SK-MEL-5 (cell line): ENCODE measurements around the gene CARD9. TPM values are rescaled to one million over a fixed set of nuclear protein-coding genes. Genes with fewer than 3 reads are reported as not detected.
"Not testable (repeated sequence)": the region's sequence is repeated elsewhere in the genome, so short reads cannot be mapped to it uniquely, and the experiment has no call there.

ENCODE experiments used
- DNase-seq: peaks from one replicate; pipeline ENCODE4 v3.0.0-alpha.2; 2016; ENCODE audit warnings: low read depth, low spot score
- in situ Hi-C: cut with HindIII; loops from 2 replicates; pipeline ENCODE4 v1.10.0; 2016; ENCODE audit warnings: low sequenced_read_pairs, high pct_unique_total_duplicates, low pct_unique_long_range_greater_than_20kb
- polyA plus RNA-seq, 2 experiments: library from polyadenylated mRNA; depleted of rRNA; stranded (reverse); fragments of >200 nt; gene quantifications; 2 replicates each; pipeline ENCODE4 v1.2.3, GENCODE V29; 2015
- total RNA-seq: library from RNA; depleted of rRNA; stranded (reverse); fragments of >200 nt; shearing (Covaris generic); gene quantifications from 2 replicates; pipeline ENCODE4 v1.2.3, GENCODE V29; 2014; rRNA removed

Gene CARD9
- 0.05 TPM in 1 of 2 replicates, not detected in the other for total RNA-seq
- 0.24 TPM in 1 of 2 replicates, not detected in the other for polyA plus RNA-seq (2015; cell fraction: cytosol; rRNA removed)
- 0.42 and 2.1 TPM in 2 replicates for polyA plus RNA-seq (2015; cell fraction: nucleus; rRNA removed)

GRCh38 chr9:136373300-136374182 lies at the start of gene CARD9:
Gene CARD9, minus strand, starts transcription at chr9:136373669. Its CDS starts 1,591 bp downstream, at chr9:136372078.
- in situ Hi-C loops: no loop called here

GRCh38 chr9:136422876-136423275 lies 49.4 kb upstream of the CARD9 start:
- in situ Hi-C loops: no loop called here
- DNase-seq: no peak

More at GRCh38 chr9:136373300-136374182, at the start of gene CARD9:
- DNase-seq: no peak

GRCh38 chr9:136421791-136422190 lies 48.3 kb upstream of the CARD9 start:
- in situ Hi-C loops: no loop called here
- DNase-seq: no peak

GRCh38 chr9:136419092-136419420 lies 45.6 kb upstream of the CARD9 start:
- in situ Hi-C loops: no loop called here
- no peak for DNase-seq

GRCh38 chr9:136418182-136419091 lies 45.0 kb upstream of the CARD9 start:
- in situ Hi-C loops: no loop called here
- DNase-seq: no peak

- in situ Hi-C loops: no loop called here
- DNase-seq: no peak
These were observed 43.4 kb upstream of the CARD9 start for GRCh38 chr9:136416914-136417313.

- in situ Hi-C loops: no loop called here
- no peak for DNase-seq
These were observed 43.0 kb upstream of the CARD9 start for GRCh38 chr9:136416427-136416826.

- in situ Hi-C loops: no loop called here
- no peak for DNase-seq
These were observed 39.5 kb upstream of the CARD9 start for GRCh38 chr9:136412962-136413361.

- in situ Hi-C loops: no loop called here
- DNase-seq: no peak
These were observed 37.9 kb upstream of the CARD9 start for GRCh38 chr9:136411378-136411777.

GRCh38 chr9:136410500-136411287 lies 37.2 kb upstream of the CARD9 start, which contains the start of the genes ENTR1 and PMPCA:
Gene ENTR1, minus strand, starts transcription at chr9:136410614. Its CDS starts 217 bp downstream, at chr9:136410397.
Gene PMPCA, plus strand, starts transcription at chr9:136410658. Its CDS starts 11 bp downstream, at chr9:136410669.
- DNase-seq: peak; percentile 90
- in situ Hi-C loops: no loop called here

- in situ Hi-C loops: no loop called here
- peak; percentile 22 for DNase-seq
These were observed 36.3 kb upstream of the CARD9 start for GRCh38 chr9:136409557-136410455.

- in situ Hi-C loops: no loop called here
- DNase-seq: no peak
These were observed 34.4 kb upstream of the CARD9 start for GRCh38 chr9:136407911-136408310.

- in situ Hi-C loops, DNase-seq: not testable (repeated sequence)
These were observed 33.6 kb upstream of the CARD9 start for GRCh38 chr9:136407061-136407460.

GRCh38 chr9:136405904-136406303 lies 32.4 kb upstream of the CARD9 start:
- DNase-seq, in situ Hi-C loops: not testable (repeated sequence)

GRCh38 chr9:136405481-136405880 lies 32.0 kb upstream of the CARD9 start:
- DNase-seq: no peak
- in situ Hi-C loops: no loop called here

- no peak for DNase-seq
- in situ Hi-C loops: no loop called here
These were observed 31.3 kb upstream of the CARD9 start for GRCh38 chr9:136404801-136405136.
